Activated CD4-positive, alpha-beta T cell treated with anti-CD3 and anti-CD28 coated beads for 4 hours (primary cell): ENCODE data around the gene COL4A1.

ENCODE experiments used
- DNase-seq, 2 donors: peaks; one replicate each; pipeline ENCODE4 v3.0.0-alpha.2; 2020

The COL4A1 gene

DNA sequence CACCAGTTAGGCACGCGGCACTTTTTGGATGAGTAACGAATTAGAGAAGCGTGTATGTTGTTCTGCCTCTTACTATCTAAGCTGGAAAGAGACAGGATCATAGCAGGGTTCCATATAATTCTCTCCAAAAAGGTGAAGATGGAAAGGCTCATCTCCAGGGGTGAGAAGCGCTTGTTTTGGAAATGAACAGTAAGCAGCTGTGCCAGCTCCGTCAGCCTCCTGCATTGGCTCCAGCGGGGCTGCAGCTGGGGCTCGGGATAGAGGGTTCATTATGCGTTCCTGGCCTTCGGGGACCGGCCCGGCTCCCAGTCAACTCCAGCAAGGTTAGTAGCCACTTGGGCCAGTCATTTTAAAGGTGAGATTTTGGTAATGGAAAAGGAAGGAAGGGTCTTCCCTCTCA, 155.5 kb downstream of the COL4A1 start:
- DNase-seq = no peak

- no peak for DNase-seq
These were observed 156.4 kb downstream of the COL4A1 start for GRCh38 chr13:110150384-110151101.

GRCh38 chr13:110149036-110149435, 157.9 kb downstream of the COL4A1 start:
- DNase-seq = no peak

DNA sequence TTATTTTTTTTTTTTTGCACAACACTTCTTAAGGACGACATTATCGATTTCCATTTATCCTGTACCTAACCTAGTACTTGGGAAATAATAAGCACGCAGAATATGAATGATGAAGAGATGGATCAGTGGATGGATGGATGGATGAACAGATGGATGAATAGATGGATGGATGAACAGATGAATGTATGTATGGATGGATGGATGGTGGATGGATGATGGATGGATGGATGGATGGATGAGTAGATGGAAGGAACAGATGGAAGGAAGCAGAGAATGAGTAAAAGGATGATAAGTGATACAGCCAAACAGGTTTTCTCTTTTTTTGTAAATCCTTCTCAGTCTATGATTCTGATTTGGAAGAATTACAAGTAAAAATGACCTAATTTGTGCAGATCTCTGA, 166.9 kb downstream of the COL4A1 start:
- DNase-seq = no peak

GRCh38 chr13:110138700-110139036, 168.3 kb downstream of the COL4A1 start:
- DNase-seq = no peak

DNA sequence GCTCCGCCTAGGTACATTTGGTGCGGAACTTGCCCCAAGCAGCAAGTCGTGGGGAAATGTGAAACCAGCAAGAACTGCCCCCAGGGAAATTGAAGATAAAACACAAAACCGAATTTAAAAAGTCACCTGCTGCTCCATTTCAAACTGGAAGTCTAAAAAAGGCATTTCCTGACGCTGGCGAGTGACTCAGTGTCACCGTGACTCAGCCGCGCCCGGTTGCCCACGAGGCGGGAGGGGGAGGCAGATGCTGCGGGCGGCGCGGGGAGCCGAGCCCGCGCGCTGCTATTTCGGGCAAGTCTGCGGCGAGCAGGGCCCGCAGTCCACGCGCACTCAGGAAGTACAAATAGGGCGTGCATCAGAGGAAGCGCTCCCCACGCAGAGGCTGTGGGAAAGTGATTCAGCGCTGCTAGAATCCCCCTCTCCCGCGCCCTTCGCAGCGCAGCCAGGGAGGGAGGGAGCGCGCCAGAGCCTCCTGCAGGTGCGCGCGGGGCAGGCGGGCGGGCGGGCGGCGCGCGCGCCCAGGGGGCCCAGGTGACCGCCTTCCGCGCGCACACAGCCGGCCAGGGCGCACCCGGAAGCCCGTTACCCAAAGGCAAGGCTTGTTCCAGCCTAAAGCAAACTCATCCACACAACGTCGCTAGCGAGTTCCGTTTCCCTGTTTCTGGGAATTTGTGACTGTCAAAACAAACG, 168.8 kb downstream of the COL4A1 start:
- DNase-seq = peak; percentile 42 to 62

DNA sequence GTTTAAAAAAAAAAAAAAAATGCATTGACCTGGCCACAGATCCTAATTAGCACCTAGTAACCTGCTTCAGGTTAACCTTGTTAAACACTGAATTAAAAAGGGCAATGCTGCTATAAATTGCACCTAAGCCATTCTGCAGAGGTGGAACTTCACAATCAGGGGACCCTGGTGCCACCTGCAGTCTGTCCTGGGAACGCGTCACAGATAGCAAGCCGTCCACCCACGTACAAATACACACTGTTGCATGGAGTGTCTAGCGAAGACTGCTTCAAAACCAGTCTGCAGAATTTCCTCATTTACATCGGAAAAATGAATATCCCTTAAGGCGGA, 169.3 kb downstream of the COL4A1 start:
- peak; percentile 9 to 35 for DNase-seq

DNA sequence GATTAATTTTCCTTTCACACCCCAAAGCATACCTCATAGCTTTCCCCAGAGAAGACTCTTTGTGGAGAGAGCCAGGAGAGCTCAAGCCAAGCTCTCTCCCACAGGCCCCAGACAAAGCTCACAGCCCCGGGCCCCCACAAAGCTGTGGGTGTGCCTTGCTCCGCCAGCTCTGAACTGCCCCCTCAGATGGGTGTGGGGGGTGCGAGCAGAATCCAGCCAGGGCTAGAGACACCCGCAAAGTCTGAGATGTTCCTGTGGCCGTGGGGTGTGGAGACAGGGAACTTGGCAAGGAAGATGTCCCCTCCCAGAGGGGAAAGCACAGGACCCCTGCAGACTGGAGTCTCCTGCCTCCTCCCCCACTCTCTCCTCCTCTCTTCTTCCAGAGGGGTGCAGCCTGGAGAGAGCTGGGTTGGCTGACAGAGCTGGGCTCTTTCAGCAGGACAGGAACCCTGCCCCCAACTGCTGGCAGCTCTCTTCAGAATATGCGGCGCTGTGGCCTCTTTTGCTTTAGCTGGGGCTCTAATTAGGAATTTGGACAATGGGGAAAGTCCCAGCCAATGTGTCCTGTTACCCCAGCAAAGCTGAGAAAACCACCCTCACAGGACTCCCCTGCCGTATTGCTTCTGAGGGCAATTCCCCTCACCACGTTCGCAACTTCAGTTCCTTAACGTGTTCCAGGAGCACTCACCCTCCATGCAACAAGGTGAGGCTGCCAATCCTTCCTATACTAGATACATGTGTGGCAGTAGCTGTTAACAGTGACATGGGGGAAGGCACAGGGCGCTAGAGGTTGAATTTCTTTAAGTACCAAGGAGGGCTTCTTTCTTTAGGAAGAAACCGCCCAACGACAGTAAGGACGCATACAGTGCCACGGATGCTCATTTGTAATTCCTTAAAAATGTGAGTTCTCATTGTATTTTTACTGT, 170.0 kb downstream of the COL4A1 start:
- no peak for DNase-seq

DNA sequence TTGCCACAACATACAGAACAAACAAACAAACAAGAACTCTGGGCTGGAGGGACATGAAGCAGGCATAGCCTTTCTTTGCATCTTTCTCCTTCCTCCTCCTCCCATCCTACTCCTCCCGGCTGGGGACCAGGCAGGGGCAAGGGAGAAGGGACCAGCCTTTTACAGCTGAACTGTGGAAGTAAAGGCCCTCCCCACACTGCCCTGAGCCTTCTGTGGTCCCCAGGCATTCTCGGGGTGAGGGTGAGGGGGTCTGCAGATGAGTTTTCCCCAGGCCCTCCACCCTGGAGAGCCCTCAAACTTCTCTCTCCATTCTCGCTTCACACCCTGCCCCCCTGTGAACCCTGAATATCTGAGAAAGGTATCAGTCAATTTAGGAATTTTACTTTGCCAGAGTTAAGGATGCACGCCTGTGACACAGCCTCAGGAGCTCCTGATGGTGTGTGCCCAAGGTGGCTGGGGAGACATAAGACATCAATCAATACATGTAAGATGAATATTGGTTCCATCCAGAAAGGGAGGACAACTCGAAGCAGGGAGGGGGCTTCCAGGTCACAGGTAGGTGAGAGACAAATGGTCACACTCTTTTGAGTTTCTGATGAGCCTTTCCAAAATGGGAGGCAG, 170.9 kb downstream of the COL4A1 start:
- DNase-seq = no peak

GRCh38 chr13:110134801-110135200, 172.2 kb downstream of the COL4A1 start:
- no peak for DNase-seq

DNA sequence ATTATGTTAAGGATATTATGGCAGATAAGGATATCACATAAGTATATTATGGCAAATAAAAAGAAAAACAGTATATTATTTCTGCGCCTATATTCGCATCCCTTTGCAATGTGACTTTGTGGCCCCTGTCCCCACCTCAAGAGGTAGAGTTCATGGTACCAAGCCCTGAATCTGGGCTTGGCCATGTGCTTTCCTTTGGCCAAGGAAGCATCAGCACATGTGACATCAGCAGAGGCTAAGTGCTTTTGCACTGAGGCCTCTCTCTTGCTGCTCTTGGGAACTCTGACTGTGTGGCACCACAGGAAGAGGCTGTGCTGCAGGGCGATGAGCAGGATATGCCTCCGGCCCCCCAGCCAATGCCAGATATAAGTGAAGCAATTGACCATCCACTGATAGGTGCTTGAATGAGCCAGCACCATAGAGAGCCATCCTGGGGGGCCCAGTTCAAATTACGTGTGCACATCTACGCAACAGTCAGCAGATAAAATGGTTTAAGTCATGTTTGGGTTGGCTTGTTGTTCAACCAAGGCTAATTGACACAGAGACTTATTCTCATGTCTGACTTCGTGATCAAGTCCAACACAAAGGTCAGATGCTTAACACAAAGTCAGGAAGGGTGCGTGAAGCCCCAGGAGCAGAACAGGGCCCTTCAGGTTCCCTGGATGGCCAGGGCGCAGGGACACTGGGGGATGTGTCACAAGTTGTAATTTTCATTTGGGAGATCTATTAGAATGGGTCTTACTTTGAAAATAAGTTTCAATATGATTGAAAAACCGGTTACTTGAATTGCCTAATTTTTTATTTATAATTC, 173.3 kb downstream of the COL4A1 start:
- DNase-seq = no peak

GRCh38 chr13:110132225-110132982, 174.6 kb downstream of the COL4A1 start:
- no peak for DNase-seq

DNA sequence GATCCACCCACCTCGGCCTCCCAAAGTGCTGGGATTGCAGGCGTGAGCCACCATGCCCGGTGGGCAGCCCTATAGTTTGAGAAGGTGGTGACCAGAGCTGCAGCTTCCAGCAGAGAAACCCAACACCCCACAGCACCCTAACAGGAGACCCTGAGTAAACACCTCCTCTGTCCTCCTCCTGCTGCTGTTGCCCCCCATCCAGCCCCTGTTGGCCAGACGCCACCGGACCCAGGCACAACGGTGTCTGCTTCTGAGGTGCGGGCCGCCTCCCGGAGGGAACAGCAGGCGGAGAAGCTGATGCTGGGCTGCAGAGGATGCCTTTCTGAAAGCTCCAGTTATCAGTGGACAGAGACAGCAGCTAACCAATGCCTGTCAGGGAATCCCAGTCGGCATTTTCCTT, 175.5 kb downstream of the COL4A1 start:
- no peak for DNase-seq

- DNase-seq = no peak
These were observed 176.5 kb downstream of the COL4A1 start for GRCh38 chr13:110130431-110130830.

GRCh38 chr13:110129539-110130186, 177.3 kb downstream of the COL4A1 start:
- DNase-seq = no peak

DNA sequence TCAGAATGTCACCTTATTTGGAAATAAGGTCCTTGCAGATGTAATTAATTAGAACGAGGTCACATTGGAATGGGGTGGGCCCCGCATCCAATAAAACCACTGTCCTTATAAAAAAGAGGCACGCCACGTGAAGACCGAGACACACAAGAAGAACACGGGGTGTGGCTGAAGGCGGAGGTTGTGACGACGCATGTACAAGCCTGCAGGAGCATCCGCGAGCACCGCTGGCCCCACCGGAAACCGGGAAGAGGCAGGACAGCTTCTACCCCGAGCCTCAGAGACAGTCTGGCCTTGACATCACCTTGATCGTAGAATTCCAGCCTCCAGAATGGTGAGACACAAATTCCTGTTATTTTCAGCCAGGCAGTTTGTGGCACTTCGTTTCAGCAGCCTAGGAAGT, 177.9 kb downstream of the COL4A1 start:
- DNase-seq = no peak

DNA sequence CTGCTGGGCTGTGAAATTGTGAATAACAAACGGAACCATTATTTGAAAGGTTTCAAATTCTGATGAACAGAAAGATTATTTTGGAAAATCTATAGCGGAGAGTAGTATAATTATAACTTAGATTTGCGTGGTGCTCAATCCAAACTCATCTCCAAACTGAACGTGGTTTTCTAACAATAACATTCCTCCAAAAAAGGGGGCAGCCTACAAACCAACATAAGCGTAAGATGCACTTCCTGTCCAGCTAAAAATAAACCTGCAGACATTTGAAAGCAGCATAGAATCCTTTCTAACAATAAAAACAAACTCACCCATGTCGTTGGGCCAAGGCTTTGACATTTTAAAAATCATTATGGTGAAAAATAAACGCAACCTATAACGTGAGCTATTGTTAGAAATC, 178.4 kb downstream of the COL4A1 start:
- DNase-seq = no peak

- no peak for DNase-seq
These were observed 178.9 kb downstream of the COL4A1 start for GRCh38 chr13:110127986-110128511.

GRCh38 chr13:110126391-110126961, 180.5 kb downstream of the COL4A1 start:
- DNase-seq = no peak

- no peak for DNase-seq
These were observed 181.2 kb downstream of the COL4A1 start for GRCh38 chr13:110125613-110126272.
